Measurements from ENCODE around the gene UACA. TPM values are rescaled to one million over a fixed set of nuclear protein-coding genes. Genes with fewer than 3 reads are reported as not detected.
A peak's percentile ranks its signal among the peaks of the same experiment; 100 is the strongest.
"Not testable (repeated sequence)": the region's sequence is repeated elsewhere in the genome, so short reads cannot be mapped to it uniquely, and the experiment has no call there.

UACA gene
- total RNA-seq, 4 donors from 2014 or later, result 101 to 192 (median 127) TPM

DNA sequence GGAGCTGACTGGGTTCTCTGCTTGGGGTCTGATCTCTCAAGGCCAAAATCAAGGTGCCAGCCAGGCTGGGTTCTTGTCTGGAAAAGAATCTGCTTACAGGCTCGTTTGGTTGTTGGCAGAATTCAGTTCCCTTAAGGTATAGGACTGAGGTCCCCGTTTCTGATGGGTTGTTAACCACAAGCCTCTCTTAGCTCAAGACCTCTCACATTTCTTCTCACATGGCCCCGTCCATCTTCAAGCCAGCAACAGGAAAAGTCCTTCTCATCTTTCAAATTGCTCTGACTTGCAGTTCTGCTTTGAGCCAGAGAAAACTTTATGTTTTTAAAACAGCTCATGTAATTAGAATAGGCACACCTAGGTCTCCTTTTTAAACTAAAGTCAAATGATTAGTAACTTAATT is 20.4 kb downstream of the UACA start:
- peak; percentile 75 to 83 for ATAC-seq
- Histone ChIP-seq H3K4me1 (peaks cover 67 to 73% of the 10 kb centered on the region in 2 donors), H3K27ac (peak overlapping the region; percentile 88 to 95 (median 91)), H3K9me3 (no peaks in the 10 kb centered on the region), H3K27me3 (no peaks in the 10 kb centered on the region), H3K36me3 (no peaks in the 10 kb centered on the region), H3K4me3 (peak overlapping the region; percentile 52 to 60 (median 56))
- DNase-seq, result peak; percentile 65 to 75
- in situ Hi-C loops (cut with MboI; ENCODE audit: low sequenced_read_pairs in 4 of 4) (no loop called here), intact Hi-C loops (cut with DNase I; ENCODE audit: low total_unique reads) (loop anchor here (1.0 to 5.0 kb wide), 2 partner anchors 20 to 41 kb away; partner anchors contain the start of gene UACA)
- no peak for TF ChIP-seq POLR2A (IDR thresholded peaks at IDR 0.05)
- TF ChIP-seq, protein P1, sequence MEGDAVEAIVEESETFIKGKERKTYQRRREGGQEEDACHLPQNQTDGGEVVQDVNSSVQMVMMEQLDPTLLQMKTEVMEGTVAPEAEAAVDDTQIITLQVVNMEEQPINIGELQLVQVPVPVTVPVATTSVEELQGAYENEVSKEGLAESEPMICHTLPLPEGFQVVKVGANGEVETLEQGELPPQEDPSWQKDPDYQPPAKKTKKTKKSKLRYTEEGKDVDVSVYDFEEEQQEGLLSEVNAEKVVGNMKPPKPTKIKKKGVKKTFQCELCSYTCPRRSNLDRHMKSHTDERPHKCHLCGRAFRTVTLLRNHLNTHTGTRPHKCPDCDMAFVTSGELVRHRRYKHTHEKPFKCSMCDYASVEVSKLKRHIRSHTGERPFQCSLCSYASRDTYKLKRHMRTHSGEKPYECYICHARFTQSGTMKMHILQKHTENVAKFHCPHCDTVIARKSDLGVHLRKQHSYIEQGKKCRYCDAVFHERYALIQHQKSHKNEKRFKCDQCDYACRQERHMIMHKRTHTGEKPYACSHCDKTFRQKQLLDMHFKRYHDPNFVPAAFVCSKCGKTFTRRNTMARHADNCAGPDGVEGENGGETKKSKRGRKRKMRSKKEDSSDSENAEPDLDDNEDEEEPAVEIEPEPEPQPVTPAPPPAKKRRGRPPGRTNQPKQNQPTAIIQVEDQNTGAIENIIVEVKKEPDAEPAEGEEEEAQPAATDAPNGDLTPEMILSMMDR (IDR thresholded peaks at IDR 0.05 in 4 of 5, conservative IDR thresholded peaks at IDR 0.05 in 1 of 5), result no peak

DNA sequence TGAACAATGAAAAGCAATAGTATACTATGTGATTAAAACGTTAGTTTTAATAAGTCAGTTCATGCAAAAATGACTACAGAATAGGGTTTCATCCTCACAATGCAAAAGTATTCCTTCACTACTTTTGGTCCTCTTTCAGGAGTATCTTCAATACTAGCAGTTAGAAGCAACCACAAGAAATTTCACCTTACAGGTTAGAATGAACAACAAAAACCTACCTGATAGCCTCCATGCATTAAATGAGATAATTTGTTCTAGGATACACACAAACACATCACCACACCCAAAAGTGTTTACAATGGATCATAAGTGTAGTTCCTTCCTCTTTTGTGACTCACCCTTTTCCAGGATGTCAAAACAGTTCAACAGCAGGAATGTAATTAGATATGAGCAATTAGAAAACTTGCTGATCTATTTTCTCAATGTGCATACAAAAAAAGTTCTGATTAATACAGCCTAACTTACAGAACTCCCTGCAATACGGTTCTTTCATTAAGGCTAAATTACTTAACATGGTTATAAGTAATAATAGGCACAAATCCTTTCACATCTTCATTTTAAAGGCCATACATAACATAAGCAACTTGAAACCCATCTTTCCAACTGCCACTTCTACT is 21.6 kb downstream of the UACA start:
- intact Hi-C loops (cut with DNase I; ENCODE audit: low total_unique reads), result loop anchor here (5.0 kb wide), 1 partner anchor 39 kb away; no protein-coding TSS in a partner anchor
- no peak for TF ChIP-seq POLR2A (IDR thresholded peaks at IDR 0.05)
- TF ChIP-seq, protein P1 (IDR thresholded peaks at IDR 0.05 in 4 of 5, conservative IDR thresholded peaks at IDR 0.05 in 1 of 5), result no peak
- H3K36me3 ChIP-seq, result no peaks in the 10 kb centered on the region
- no peaks in the 10 kb centered on the region for H3K9me3 ChIP-seq
- H3K4me3 ChIP-seq, result peak overlapping the region; percentile 2 to 44 (median 16)
- peaks cover 73 to 81% of the 10 kb centered on the region in 2 donors for H3K4me1 ChIP-seq
- no peaks in the 10 kb centered on the region for H3K27me3 ChIP-seq
- in situ Hi-C loops (cut with MboI; ENCODE audit: low sequenced_read_pairs in 4 of 4), result no loop called here
- ATAC-seq (peak; percentile 50 to 79), DNase-seq (no peak)
- peak overlapping the region; percentile 88 to 95 (median 91) for H3K27ac ChIP-seq

DNA sequence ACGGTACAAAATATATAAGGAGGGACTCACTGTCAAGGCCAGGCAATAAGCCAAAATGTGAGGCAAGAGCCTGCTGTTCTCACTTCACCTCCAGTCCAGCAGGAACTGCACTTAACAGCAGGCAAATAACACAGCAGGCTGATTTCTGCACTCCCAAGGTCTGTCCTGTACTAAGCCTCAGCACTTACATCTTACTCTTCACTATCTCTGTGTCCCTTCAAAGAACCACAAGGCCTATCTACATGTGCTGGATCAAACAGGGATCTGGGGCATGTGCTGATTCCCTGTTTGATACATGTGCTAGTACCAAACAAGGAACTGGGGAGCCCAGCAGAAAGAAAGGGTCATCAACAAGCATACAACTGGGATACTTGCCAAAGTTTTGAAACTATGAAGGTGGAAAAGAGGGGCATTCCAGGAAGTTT is 22.2 kb downstream of the UACA start:
- TF ChIP-seq, protein P1 (IDR thresholded peaks at IDR 0.05 in 4 of 5, conservative IDR thresholded peaks at IDR 0.05 in 1 of 5), result no peak
- peak in 1 of 2 donors; percentile 45 for TF ChIP-seq POLR2A (IDR thresholded peaks at IDR 0.05)

DNA sequence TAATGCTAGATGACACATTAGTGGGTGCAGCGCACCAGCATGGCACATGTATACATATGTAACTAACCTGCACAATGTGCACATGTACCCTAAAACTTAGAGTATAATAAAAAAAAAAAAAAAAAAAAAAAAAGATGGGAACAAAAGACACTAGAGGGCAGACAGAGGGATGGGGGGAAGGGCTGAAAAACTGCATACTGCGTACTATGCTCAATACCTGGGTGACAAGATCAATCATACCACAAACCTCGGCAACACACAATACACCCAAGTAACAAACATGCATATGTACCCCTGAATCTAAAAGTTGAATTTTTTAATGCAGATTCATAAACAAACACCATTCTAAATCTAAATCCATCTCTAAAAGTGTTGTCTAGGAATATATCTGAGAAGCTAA is 28.3 kb downstream of the UACA start:
- H3K9me3 ChIP-seq; H3K27me3 ChIP-seq; intact Hi-C loops (cut with DNase I; ENCODE audit: low total_unique reads); H3K4me3 ChIP-seq; DNase-seq; H3K36me3 ChIP-seq; in situ Hi-C loops (cut with MboI; ENCODE audit: low sequenced_read_pairs in 4 of 4); ATAC-seq: not testable (repeated sequence)
- H3K4me1 ChIP-seq, result peaks cover 36 to 37% of the 10 kb centered on the region in 2 donors
- peak overlapping the region in 2 of 4 donors; percentile 91 for H3K27ac ChIP-seq

More for the DNA sequence above, 22.2 kb downstream of the UACA start:
- in situ Hi-C loops (cut with MboI; ENCODE audit: low sequenced_read_pairs in 4 of 4) (no loop called here), intact Hi-C loops (cut with DNase I; ENCODE audit: low total_unique reads) (loop anchor here (5.0 kb wide), 1 partner anchor 39 kb away; no protein-coding TSS in a partner anchor)
- peaks cover 78 to 87% of the 10 kb centered on the region in 2 donors for H3K4me1 ChIP-seq
- H3K36me3 ChIP-seq, result no peaks in the 10 kb centered on the region
- peak overlapping the region in 2 of 4 donors; percentile 24 to 44 for H3K4me3 ChIP-seq
- H3K27ac ChIP-seq, result peak overlapping the region; percentile 88 to 95 (median 91)
- no peaks in the 10 kb centered on the region for H3K27me3 ChIP-seq
- DNase-seq (peak; percentile 90 to 92), ATAC-seq (peak; percentile 81 to 87)
- H3K9me3 ChIP-seq, result no peaks in the 10 kb centered on the region

DNA sequence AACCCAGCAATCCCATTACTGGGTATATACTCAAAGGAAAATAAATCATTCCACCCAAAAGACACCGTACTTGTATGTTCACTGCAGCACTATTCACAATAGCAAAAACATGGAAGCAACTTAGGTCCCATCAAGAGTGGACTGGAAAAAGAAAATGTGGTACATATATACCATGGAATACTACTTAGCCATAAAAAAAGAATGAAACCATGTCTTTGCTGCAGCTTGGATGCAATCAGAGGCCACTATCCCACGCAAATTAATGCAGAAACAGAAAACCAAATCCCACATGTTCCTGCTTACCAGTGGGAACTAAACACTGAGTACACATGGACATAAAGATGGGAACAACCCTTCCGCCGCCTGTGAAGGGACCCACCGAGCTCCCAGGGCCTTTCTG is 34.2 kb downstream of the UACA start:
- in situ Hi-C loops (cut with MboI; ENCODE audit: low sequenced_read_pairs in 4 of 4), result loop anchor here in 1 of 4 donors (10.0 kb wide), 1 partner anchor 54 kb away; no protein-coding TSS in a partner anchor
- intact Hi-C loops (cut with DNase I; ENCODE audit: low total_unique reads), result loop anchor here (5.0 kb wide), 1 partner anchor 33 kb away; the partner anchor contains the start of gene UACA
- no peaks in the 10 kb centered on the region for H3K9me3 ChIP-seq
- ATAC-seq (no peak), DNase-seq (no peak)
- H3K27ac ChIP-seq, result no peak overlapping the region
- H3K4me3 ChIP-seq, result no peak overlapping the region
- H3K4me1 ChIP-seq, result peaks cover 19 to 28% of the 10 kb centered on the region in 2 donors
- H3K27me3 ChIP-seq, result no peaks in the 10 kb centered on the region
- peaks cover 0 to 3% of the 10 kb centered on the region in 2 donors for H3K36me3 ChIP-seq
- TF ChIP-seq, protein P1 (IDR thresholded peaks at IDR 0.05 in 4 of 5, conservative IDR thresholded peaks at IDR 0.05 in 1 of 5), result no peak
- TF ChIP-seq POLR2A (IDR thresholded peaks at IDR 0.05), result no peak
